Spleen (tissue), 11 donors: ENCODE results near the gene RAD51B. TPM values are rescaled to one million over a fixed set of nuclear protein-coding genes. Genes with fewer than 3 reads are reported as not detected.

ENCODE experiments used
- DNase-seq: peaks from one replicate; pipeline ENCODE4 v3.0.0-alpha.2; 2020
- H3K27ac ChIP-seq, 8 donors: fragments of 200-600 bp; sonication (generic) in 7 of 8; 1 replicate in 4 of 8; 2 replicates in 4 of 8; pipeline versions ENCODE4 v1.5.0 to v1.8.0; 2016 to 2021; ENCODE audit warnings: inconsistent platforms in 4 of 8, mild to moderate bottlenecking in 4 of 8, moderate library complexity in 1 of 8
- H3K27me3 ChIP-seq, 7 donors: fragments of 200-600 bp; sonication (generic) in 6 of 7; replicated peaks in 1 of 7; 1 replicate in 4 of 7; 2 replicates in 3 of 7; pipeline versions ENCODE4 v1.5.0 to v1.8.0; 2016 to 2021; ENCODE audit warnings: inconsistent platforms in 3 of 7, mild to moderate bottlenecking in 1 of 7
- H3K36me3 ChIP-seq, 6 donors: fragments of 200-600 bp; sonication (generic) in 5 of 6; 1 replicate in 4 of 6; 2 replicates in 2 of 6; pipeline versions ENCODE4 v1.5.0 to v1.8.0; 2016 to 2021; ENCODE audit warnings: inconsistent platforms in 2 of 6
- H3K4me1 ChIP-seq, 6 donors: fragments of 200-600 bp; sonication (generic) in 5 of 6; 1 replicate in 3 of 6; 2 replicates in 3 of 6; pipeline versions ENCODE4 v1.5.0 to v1.8.0; 2016 to 2021; ENCODE audit warnings: inconsistent platforms in 3 of 6
- H3K4me3 ChIP-seq, 8 donors: fragments of 200-600 bp; sonication (generic) in 7 of 8; 1 replicate in 4 of 8; 2 replicates in 4 of 8; pipeline versions ENCODE4 v1.5.0 to v1.8.0; 2016 to 2021; ENCODE audit warnings: inconsistent platforms in 4 of 8, mild to moderate bottlenecking in 4 of 8, moderate library complexity in 2 of 8
- H3K9me3 ChIP-seq, 8 donors: fragments of 200-600 bp; sonication (generic) in 7 of 8; 1 replicate in 4 of 8; 2 replicates in 4 of 8; pipeline versions ENCODE4 v1.5.0 to v1.8.0; 2016 to 2021; ENCODE audit warnings: inconsistent platforms in 4 of 8
- CTCF ChIP-seq, 11 experiments: fragments of 200-600 bp in 7 of 11; fragments of 450-650 bp in 4 of 11; sonication (generic) in 4 of 11; IDR thresholded peaks in 8 of 11; conservative IDR thresholded peaks in 3 of 11; 1 replicate in 7 of 11; 2 replicates in 4 of 11; pipeline versions ENCODE4 v1.4.0 to v1.8.0; 2016 to 2021; ENCODE audit warnings: antibody characterized with exemption in 11 of 11, inconsistent platforms in 4 of 11, mild to moderate bottlenecking in 1 of 11
- POLR2A ChIP-seq, 3 donors: fragments of 450-650 bp; IDR thresholded peaks; one replicate each; pipeline ENCODE4 v1.5.1; 2017; ENCODE audit warnings: antibody characterized with exemption in 3 of 3, mild to moderate bottlenecking in 1 of 3
- POLR2AphosphoS5 ChIP-seq, 3 donors: sonication (generic); formaldehyde crosslinking; IDR thresholded peaks; one replicate each; pipeline ENCODE4 v1.5.1; 2017; ENCODE audit warnings: antibody characterized with exemption in 3 of 3
- WGBS, 5 donors: extraction: QIAGEN DNeasy Blood & Tissue Kit in 3 of 5; methylation state at CpG; one replicate each; pipeline versions ENCODE4 v1.1.5 to v1.1.7; 2013 to 2018; 5-methylcytosine and 5-hydroxymethylcytosine counted together
- intact Hi-C: fragments of 100-400 bp; cut with DNase I; formaldehyde crosslinking; loops from one replicate; pipeline ENCODE4 v1.15.0; 2023; ENCODE audit warnings: low total_unique reads
- polyA plus RNA-seq, 3 donors: library from polyadenylated mRNA; stranded (reverse); fragments of 200-250 nt; gene quantifications; one replicate each; pipeline ENCODE4 v1.2.1, GENCODE V29; 2013
- total RNA-seq, 7 donors: library from RNA; depleted of rRNA in 3 of 7; stranded (reverse); fragments of >200 nt in 3 of 7; fragmentation: NEBNext Ultra II Directional in 4 of 7; extraction: Animal tissue kit (Norgen Biotek cat#: 25700) in 4 of 7; gene quantifications; one replicate each; pipeline versions ENCODE4 v1.1.0 to v1.2.1, GENCODE V29; 2016 to 2021
- donor health status: healthy with polysubstance abuse.
- donor health status: DM: no; HTN: no; CAD: no; lungs with moderate emphysema.
- donor health status: DM: no; HTN: no; CAD: no.
- donor health status: Bipolar disorder and iron deficiency.
- donor health status: healthy.
- donor health status: DM: no; HTN: no; CAD: no.
- donor health status: DM: yes; HTN: yes; CAD: no.

The RAD51B gene
- total and polyA plus RNA-seq, 10 donors: 4.2 to 43.7 (median 29.8) TPM

GRCh38 chr14:68632054-68632895 is 812.7 kb downstream of the RAD51B start:
- TF ChIP-seq POLR2A (IDR thresholded peaks at IDR 0.05) (no peak), POLR2AphosphoS5 (IDR thresholded peaks at IDR 0.05) (no peak), CTCF (IDR thresholded peaks at IDR 0.05 in 8 of 11, conservative IDR thresholded peaks at IDR 0.05 in 3 of 11) (no peak)
- H3K4me3 ChIP-seq: no peak overlapping the region
- H3K36me3 ChIP-seq: no peaks in the 10 kb centered on the region
- intact Hi-C loops: no loop called here
- H3K4me1 ChIP-seq: peaks cover 7 to 38% (median 25%) of the 10 kb centered on the region in 6 donors
- no peaks in the 10 kb centered on the region for H3K9me3 ChIP-seq
- DNase-seq: no peak
- 90 to 97% (median 95%) methylated on average over 15 to 19 of the region's 19 CpGs for WGBS, 5 donors
- peak overlapping the region in 1 of 8 donors; percentile 49 for H3K27ac ChIP-seq
- H3K27me3 ChIP-seq: peaks cover 0 to 8% (median 0%) of the 10 kb centered on the region in 7 donors

GRCh38 chr14:68633131-68633991 is 813.8 kb downstream of the RAD51B start:
- TF ChIP-seq POLR2AphosphoS5 (IDR thresholded peaks at IDR 0.05): no peak
- no peak for TF ChIP-seq POLR2A (IDR thresholded peaks at IDR 0.05)
- TF ChIP-seq CTCF (IDR thresholded peaks at IDR 0.05 in 8 of 11, conservative IDR thresholded peaks at IDR 0.05 in 3 of 11): no peak
- intact Hi-C loops: no loop called here

GRCh38 chr14:68634332-68634731 is 814.8 kb downstream of the RAD51B start:
- H3K4me3 ChIP-seq: no peak overlapping the region
- intact Hi-C loops: no loop called here
- TF ChIP-seq POLR2A (IDR thresholded peaks at IDR 0.05): no peak
- TF ChIP-seq CTCF (IDR thresholded peaks at IDR 0.05 in 8 of 11, conservative IDR thresholded peaks at IDR 0.05 in 3 of 11): no peak
- no peak for TF ChIP-seq POLR2AphosphoS5 (IDR thresholded peaks at IDR 0.05)
- H3K27ac ChIP-seq: peak overlapping the region in 1 of 8 donors; percentile 57
- no peaks in the 10 kb centered on the region for H3K9me3 ChIP-seq
- no peak for DNase-seq
- 84 to 94% (median 88%) methylated on average over 9 of the region's 9 CpGs for WGBS, 5 donors
- H3K27me3 ChIP-seq: no peaks in the 10 kb centered on the region
- no peaks in the 10 kb centered on the region for H3K36me3 ChIP-seq
- H3K4me1 ChIP-seq: peaks cover 11 to 34% (median 20%) of the 10 kb centered on the region in 6 donors

More at GRCh38 chr14:68633131-68633991, 813.8 kb downstream of the RAD51B start:
- Histone ChIP-seq H3K4me3 (no peak overlapping the region), H3K27me3 (peaks cover 0 to 2% (median 0%) of the 10 kb centered on the region in 7 donors), H3K4me1 (peaks cover 8 to 33% (median 20%) of the 10 kb centered on the region in 6 donors), H3K9me3 (no peaks in the 10 kb centered on the region), H3K27ac (peak overlapping the region in 7 of 8 donors; percentile 29 to 68 (median 57)), H3K36me3 (no peaks in the 10 kb centered on the region)
- 36 to 52% (median 41%) methylated on average over 15 of the region's 15 CpGs for WGBS, 5 donors
- DNase-seq: no peak
